NCI-H1694 (cell line): ENCODE measurements around the gene PRDM2.

ENCODE experiments used
- DNase-seq: peaks from one replicate; lab custom pipeline; 2025; lab: John Stamatoyannopoulos, UW

PRDM2 gene

DNA sequence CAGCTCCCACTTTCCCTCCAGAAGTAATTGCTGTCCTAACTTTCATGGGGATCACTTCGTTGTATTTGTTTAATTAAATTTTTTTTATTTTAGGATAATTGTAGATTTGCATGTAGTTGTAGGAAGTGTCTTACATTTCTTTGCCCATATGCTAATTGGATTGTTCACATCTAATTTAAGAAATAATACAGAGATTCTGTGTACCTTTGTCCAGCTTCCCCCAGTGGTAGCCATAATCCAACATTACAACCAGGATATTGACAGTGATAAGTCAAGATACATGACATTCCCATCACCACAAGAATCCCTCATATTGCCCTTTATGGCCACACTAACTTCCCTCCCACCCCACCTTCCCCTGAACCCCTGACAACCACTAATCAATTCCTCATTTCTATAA, 136.6 kb downstream of the PRDM2 start:
- no peak for DNase-seq

DNA sequence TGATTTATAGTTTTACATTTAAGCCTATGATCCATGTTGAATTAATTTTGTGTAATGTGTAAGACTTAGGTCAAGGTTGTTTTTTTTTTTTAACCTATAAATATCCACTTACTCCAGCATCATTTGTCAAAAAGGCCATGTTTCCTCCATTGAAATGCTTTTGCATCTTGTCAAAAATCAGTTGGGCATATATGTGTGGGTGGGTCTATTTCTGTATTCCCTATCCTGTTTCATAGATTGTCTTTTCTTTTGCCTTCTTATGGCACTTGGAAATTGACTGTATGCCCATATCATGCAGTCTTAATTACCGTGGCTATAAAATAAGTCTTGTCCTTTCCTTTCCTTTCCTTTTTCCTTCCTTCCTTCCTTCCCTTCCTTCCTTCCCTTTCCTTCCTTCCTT, 138.2 kb downstream of the PRDM2 start:
- no peak for DNase-seq

DNA sequence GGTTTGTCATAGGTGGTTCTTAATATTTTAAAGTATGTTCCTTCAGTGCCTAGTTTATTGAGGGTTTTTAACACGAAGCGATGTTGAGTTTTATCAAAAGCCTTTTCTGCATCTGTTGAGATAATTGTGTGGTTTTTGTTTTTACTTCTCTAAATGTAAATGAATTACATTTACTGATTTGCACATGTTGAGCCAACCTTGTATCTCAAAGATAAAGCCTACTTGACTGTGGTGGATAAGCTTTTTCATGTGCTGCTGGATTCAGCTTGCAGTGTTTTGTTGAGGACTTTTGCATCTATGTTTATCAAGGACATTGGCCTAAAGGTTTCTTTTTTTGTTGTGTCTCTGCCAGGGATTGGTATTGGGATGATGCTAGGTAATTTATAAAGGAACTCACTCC, 142.5 kb downstream of the PRDM2 start:
- no peak for DNase-seq

DNA sequence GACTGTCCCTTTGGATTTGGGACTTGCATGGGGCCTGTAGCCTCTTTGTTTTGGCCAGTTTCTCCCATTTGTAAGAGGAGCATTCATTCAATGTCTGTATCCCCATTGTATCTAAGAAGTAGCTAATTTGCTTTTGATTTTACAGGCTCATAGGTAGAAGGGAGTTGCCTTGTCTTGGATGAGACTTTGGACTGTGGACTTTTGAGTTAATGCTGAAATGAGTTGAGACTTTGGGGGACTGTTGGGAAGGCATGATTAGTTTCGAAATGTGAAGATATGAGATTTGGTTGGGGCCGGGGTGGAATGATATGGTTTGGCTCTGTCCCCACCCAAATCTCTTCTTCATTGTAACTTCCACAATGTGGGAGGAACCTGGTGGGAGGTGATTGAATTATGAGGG, 151.7 kb downstream of the PRDM2 start:
- no peak for DNase-seq

DNA sequence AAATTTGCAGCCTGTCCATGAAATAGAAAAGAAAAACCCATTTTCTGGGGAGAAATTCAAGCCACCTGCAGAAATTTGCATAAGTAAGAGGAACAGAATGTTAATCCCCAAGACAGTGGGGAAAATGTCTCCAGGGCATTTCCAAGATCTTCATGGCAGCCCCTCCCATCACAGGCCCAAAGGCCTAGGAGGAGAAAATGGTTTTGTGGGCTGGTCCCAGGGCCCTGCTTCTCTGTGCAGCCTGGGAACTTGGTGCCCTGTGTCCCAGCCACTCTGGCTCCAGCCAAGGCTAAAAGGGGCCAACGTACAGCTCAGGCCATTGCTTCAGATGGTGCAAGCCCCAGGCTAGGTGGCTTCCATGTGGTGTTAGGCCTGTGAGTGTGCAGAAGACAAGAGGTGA, 155.6 kb downstream of the PRDM2 start:
- no peak for DNase-seq

DNA sequence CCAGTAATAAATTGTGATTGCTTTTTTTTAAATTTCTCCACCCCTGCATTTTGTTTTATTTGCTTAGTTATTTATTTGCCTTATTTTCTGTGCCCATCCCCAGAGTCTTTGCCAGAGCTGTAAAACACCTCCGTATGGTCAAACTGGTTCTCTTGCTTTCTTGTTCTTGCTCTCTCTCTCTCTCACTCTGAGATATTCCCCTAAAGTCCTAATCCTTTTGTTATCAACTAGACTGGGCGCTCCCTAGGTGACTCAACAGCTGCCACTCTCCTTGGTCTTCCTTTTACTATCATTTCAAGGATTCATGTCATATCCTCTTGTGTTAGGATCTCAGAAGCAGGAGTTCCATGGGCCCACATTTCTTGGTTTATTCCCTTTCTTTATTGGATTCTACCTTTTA, 160.0 kb downstream of the PRDM2 start:
- no peak for DNase-seq

DNA sequence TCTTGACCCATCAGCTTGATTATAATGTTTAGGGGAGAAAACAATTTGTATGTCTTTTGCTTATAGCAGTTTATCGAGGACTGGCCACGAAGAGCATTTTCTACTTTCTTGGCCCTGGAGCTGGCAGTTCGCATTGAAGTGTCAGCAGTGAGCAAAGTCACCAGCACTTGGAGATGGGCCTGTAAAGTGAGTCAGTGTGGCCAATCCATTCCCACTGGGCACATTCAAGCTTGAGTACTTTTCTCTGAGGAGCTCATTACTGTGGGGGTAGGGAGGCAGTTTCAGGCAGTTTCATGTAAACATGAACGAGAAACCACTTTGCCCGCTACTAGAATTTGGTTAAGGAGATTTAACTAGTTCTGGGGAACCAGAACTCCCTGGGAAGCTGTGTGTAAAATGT, 164.8 kb downstream of the PRDM2 start:
- DNase-seq, result no peak

DNA sequence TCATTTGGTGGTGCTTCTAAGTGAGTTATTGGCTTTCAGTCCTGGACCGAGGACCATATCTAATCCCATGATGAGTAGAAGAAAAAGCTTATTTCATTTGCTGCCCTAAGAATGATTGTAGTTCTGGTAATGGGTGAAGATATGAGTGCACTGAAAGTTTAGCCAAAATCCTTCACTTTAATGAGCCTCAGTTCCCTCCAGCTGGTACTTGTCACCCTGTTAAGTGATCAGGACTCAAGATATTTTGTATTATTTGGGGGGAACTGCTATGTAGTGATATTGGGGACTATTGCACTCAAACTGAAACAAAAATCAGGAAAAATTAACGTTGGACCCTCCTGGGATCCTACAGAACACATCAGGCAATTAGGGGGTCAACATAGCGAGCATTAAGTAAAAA, 165.9 kb downstream of the PRDM2 start:
- DNase-seq, result no peak

DNA sequence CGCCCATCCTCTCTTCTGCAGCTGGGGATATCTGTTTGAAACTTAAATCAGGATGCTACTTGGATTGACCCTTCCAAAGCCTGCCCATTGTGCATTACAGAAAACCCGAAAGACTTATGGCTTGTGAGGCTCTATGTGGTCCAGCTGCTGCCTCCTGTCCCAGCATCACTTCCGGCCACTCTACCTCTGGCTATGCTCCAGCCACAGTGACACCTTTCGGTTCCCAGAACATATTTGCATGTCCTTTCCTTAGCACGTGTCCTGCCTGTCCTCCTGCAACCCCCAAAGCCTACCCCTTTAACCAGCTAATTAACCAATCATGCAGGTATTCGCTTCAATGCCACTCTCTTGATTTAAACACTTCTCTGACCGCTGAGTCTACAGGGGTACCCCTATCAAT, 167.6 kb downstream of the PRDM2 start:
- no peak for DNase-seq

DNA sequence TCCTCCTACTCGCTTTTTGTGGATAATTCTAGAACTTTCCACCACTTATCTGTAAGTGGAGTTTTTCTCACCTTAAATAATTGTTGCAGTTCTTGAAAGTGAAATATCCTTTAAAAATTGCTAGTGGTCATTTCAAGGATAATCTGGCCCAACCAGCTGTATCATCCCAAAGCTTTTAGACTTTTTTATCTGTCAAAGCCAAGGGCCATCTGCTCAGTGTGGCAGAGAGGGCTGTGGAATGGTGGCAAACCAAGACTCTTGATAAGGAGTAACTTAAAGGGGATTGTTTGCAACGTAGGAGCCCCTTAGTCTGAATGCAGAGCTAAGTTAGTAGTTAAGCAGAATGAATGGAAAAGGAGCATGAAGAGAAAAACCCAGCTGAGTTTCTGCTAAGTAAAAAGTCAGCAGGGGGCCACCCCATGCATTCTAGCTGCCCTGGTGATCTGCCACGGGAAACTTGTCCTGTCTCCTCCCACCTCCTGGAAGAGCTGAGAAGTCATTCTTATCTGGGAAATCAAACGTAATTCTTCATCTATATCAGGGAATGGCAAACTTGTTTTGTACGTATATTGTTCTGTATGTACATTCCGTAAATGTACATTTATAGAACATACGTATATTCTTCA, 169.3 kb downstream of the PRDM2 start:
- no peak for DNase-seq

DNA sequence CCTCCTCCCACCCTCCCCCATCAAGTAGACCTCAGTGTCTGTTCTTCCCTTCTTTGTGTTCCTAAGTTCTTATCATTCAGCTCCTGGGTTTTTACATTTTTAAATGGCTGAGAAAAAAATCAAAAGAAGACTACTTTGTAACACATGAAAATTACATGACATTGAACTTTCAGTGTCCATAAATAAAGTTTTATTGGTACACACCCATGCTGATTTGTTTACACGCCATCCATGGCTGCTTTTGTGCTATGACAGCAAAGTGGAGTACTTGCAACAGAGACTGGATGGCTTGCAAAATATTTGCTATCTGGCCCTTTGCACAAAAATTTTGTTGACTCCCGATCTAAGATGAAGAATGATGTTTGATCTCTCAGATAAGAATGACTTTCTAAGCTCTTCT, 171.4 kb downstream of the PRDM2 start:
- no peak for DNase-seq

DNA sequence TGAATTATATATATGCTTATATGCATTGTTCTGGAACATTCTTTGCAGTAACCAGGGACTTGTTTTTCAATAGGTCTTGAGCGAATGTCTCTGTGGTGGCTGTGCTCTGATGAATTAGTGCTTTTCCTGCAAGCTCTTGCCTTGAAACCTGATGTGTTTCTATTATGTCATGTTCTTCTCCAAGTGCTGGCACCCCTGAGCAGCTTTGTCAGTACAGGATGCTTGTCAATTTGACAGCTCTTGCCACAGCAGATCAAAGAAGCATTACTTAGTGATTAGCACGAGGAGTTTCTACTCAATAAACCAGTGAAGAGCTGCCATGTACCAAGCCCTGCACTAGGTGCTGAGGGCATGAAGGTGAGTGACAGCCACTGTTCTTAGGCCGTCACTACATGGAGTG, 171.9 kb downstream of the PRDM2 start:
- no peak for DNase-seq

DNA sequence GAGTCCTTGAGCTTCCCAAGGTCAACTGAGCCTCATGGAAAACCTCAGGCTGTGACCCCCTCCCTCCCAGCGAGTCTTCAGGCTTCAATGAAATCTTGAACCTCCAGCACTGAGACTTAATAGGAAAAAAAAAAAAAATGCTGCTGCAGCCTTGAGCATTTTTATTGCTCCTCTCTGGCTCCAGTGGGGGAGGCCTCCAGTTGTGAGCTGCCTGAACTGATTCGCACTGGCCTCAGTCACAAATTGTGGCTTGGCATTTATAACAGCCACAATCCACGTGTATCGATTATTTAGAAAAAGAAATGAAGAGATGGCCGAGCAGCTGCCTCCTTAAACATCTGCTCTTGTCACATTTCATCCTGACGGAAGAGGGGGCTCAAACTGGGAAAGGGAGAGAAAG, 173.0 kb downstream of the PRDM2 start:
- no peak for DNase-seq
